ENCODE data around the gene MSX1.

Gene MSX1

GRCh38 chr4:4847011-4847410 lies 12.5 kb upstream of the MSX1 start:
- TF ChIP-seq CTCF (IDR thresholded peaks at IDR 0.05; ENCODE audit: insufficient read depth, low read depth, low read length, missing control alignments), result no peak
- DNase-seq (ENCODE audit: low read depth), result no peak
- H3K4me3 ChIP-seq (ENCODE audit: low read length), result no peak overlapping the region

- DNase-seq (ENCODE audit: low read depth), result no peak
- no peak overlapping the region for H3K4me3 ChIP-seq (ENCODE audit: low read length)
- TF ChIP-seq CTCF (IDR thresholded peaks at IDR 0.05; ENCODE audit: insufficient read depth, low read depth, low read length, missing control alignments), result no peak
Observed at GRCh38 chr4:4848540-4848939, 10.9 kb upstream of the MSX1 start.

- no peak overlapping the region for H3K4me3 ChIP-seq (ENCODE audit: low read length)
- TF ChIP-seq CTCF (IDR thresholded peaks at IDR 0.05; ENCODE audit: insufficient read depth, low read depth, low read length, missing control alignments), result no peak
- DNase-seq (ENCODE audit: low read depth), result no peak
Observed at GRCh38 chr4:4849106-4849505, 10.4 kb upstream of the MSX1 start.

- DNase-seq (ENCODE audit: low read depth), result no peak
- no peak overlapping the region for H3K4me3 ChIP-seq (ENCODE audit: low read length)
- no peak for TF ChIP-seq CTCF (IDR thresholded peaks at IDR 0.05; ENCODE audit: insufficient read depth, low read depth, low read length, missing control alignments)
Observed at GRCh38 chr4:4849524-4850193, 9.8 kb upstream of the MSX1 start.

- no peak for TF ChIP-seq CTCF (IDR thresholded peaks at IDR 0.05; ENCODE audit: insufficient read depth, low read depth, low read length, missing control alignments)
- DNase-seq (ENCODE audit: low read depth), result no peak
- H3K4me3 ChIP-seq (ENCODE audit: low read length), result no peak overlapping the region
Observed at GRCh38 chr4:4851081-4851480, 8.4 kb upstream of the MSX1 start.

GRCh38 chr4:4851906-4852305 lies 7.6 kb upstream of the MSX1 start:
- no peak for TF ChIP-seq CTCF (IDR thresholded peaks at IDR 0.05; ENCODE audit: insufficient read depth, low read depth, low read length, missing control alignments)
- no peak for DNase-seq (ENCODE audit: low read depth)

More at GRCh38 chr4:4851906-4852305, 7.6 kb upstream of the MSX1 start:
- no peak overlapping the region for H3K4me3 ChIP-seq (ENCODE audit: low read length)

Data from epithelial cell of esophagus (primary cell).